IPS-20b (cell line): Measurements from ENCODE around the gene CD99.

Experiments
- H3K27ac ChIP-seq: one replicate; pipeline ENCODE4 v1.5.1; 2013; ENCODE audit warnings: low read length
- H3K27me3 ChIP-seq: 2 replicates; pipeline ENCODE4 v1.6.1; 2013; ENCODE audit warnings: mild to moderate bottlenecking, low read length, inconsistent platforms; ENCODE audit not compliant: insufficient read depth
- H3K36me3 ChIP-seq: 2 replicates; pipeline ENCODE4 v1.6.1; 2013; ENCODE audit warnings: low read depth, mild to moderate bottlenecking, inconsistent platforms, low read length, moderate library complexity; ENCODE audit not compliant: insufficient read depth
- H3K4me1 ChIP-seq: 2 replicates; pipeline ENCODE4 v1.6.1; 2013; ENCODE audit warnings: mild to moderate bottlenecking, control low read depth, inconsistent platforms, low read length, moderate library complexity; ENCODE audit not compliant: insufficient read depth
- H3K4me3 ChIP-seq: 2 replicates; pipeline ENCODE4 v1.5.1; 2013; ENCODE audit warnings: mild to moderate bottlenecking, low read length, inconsistent platforms
- H3K9ac ChIP-seq: 2 replicates; pipeline ENCODE4 v1.6.1; 2013; ENCODE audit warnings: low read depth, mild to moderate bottlenecking, inconsistent platforms, low read length, moderate library complexity
- H3K9me3 ChIP-seq: 2 replicates; pipeline ENCODE4 v1.6.1; 2013; ENCODE audit warnings: mild to moderate bottlenecking, low read depth, low read length, inconsistent platforms; ENCODE audit not compliant: insufficient read depth

Gene CD99

GRCh38 chrX:2703991-2704369 is 12.9 kb downstream of the CD99 start:
- Histone ChIP-seq H3K36me3 (no peaks in the 10 kb centered on the region), H3K27me3 (no peaks in the 10 kb centered on the region), H3K4me1 (peaks cover 25% of the 10 kb centered on the region), H3K27ac (no peak overlapping the region), H3K4me3 (no peak overlapping the region), H3K9ac (0 out of 2 replicates have a peak overlapping the region, but pooled peaks have one; percentile 24), H3K9me3 (no peaks in the 10 kb centered on the region)

DNA sequence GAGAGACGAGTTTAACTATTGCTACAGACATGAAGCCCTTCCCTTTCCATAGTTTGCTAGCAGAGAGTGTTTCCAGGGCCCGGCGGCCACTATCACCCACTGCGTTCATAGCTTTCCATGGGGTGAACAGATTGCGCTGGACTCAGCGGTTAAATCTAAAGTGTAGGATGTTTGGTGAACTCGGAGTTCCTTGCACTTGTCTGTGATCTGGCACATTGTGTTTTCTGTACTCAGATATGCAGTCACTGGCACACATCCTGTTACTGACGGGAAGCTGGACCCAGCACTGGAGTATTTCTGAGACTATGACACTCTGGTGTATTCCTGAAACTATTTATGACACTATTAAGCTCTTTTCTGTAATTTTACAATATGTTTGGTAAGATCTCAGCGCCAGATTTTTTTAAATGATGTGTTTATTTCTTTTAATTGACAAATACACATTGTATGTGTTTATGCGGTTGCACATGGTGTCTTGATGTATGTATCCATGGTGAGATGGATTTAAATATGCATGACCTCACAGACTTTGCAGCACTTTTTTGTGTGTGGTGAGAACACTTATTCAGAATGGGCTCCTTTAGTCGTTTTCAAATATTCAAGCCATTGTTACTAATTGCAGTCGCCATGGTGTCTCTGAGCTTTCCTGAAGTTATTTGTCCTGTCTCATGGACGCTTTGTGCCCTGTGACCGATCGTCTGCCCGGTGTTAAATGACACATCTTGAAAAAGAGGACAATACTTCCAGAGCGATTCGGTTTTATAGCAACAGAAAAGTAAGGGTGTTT is 14.1 kb downstream of the CD99 start:
- Histone ChIP-seq H3K9me3 (no peaks in the 10 kb centered on the region), H3K4me1 (peaks cover 33% of the 10 kb centered on the region), H3K4me3 (no peak overlapping the region), H3K36me3 (no peaks in the 10 kb centered on the region), H3K27me3 (no peaks in the 10 kb centered on the region), H3K27ac (no peak overlapping the region), H3K9ac (no peak overlapping the region)

- Histone ChIP-seq H3K27me3 (no peaks in the 10 kb centered on the region), H3K9me3 (no peaks in the 10 kb centered on the region), H3K4me1 (peaks cover 37% of the 10 kb centered on the region), H3K27ac (no peak overlapping the region), H3K4me3 (no peak overlapping the region), H3K9ac (peak overlapping the region; percentile 14; the same call in 1 of the 2 replicates), H3K36me3 (no peaks in the 10 kb centered on the region)
Observed at GRCh38 chrX:2707334-2707760, 16.3 kb downstream of the CD99 start.

GRCh38 chrX:2708021-2708420 is 16.9 kb downstream of the CD99 start:
- 0 out of 2 replicates have a peak overlapping the region, but pooled peaks have one; percentile 14 for H3K9ac ChIP-seq
- peaks cover 36% of the 10 kb centered on the region for H3K4me1 ChIP-seq
- no peak overlapping the region for H3K27ac ChIP-seq
- H3K4me3 ChIP-seq, result no peak overlapping the region
- no peaks in the 10 kb centered on the region for H3K27me3 ChIP-seq
- H3K36me3 ChIP-seq, result no peaks in the 10 kb centered on the region
- H3K9me3 ChIP-seq, result no peaks in the 10 kb centered on the region

DNA sequence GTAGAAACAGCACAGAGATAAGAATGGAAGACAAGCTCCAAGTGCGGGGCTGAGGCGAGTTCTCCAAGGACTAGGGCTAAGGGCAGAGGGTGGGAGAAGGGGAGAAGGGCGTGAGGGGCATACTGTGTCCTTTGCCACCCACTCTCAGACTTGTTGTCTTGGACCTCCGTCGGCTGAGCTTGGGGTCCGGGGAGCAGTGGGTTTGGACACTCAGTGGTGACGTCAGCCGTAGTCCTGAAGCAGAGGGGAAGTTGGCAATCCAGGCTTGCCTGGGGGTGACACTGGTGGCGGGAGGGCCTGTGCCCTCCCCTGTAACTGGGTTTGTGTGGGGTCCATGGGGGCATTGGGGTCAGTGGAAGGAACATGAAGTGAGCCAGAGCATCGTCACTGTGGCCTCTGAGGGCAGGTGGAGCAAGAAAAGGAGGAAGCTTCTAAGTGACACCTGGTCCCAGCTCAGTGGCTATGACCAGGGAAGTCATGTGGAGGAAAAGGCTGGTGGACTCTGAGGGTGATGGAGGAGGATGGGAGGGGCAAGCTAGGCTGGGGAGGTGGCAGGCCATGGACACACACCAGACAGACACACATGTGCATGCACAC is 17.6 kb downstream of the CD99 start:
- H3K4me1 ChIP-seq, result peaks cover 30% of the 10 kb centered on the region
- no peaks in the 10 kb centered on the region for H3K27me3 ChIP-seq
- H3K9ac ChIP-seq, result no peak overlapping the region
- H3K9me3 ChIP-seq, result no peaks in the 10 kb centered on the region
- no peak overlapping the region for H3K27ac ChIP-seq
- no peaks in the 10 kb centered on the region for H3K36me3 ChIP-seq
- H3K4me3 ChIP-seq, result no peak overlapping the region

- Histone ChIP-seq H3K4me3 (no peak overlapping the region), H3K4me1 (peaks cover 26% of the 10 kb centered on the region), H3K9me3 (no peaks in the 10 kb centered on the region), H3K9ac (no peak overlapping the region), H3K27ac (no peak overlapping the region), H3K36me3 (no peaks in the 10 kb centered on the region), H3K27me3 (no peaks in the 10 kb centered on the region)
Observed at GRCh38 chrX:2709556-2709955, 18.5 kb downstream of the CD99 start.

- H3K27me3 ChIP-seq, result no peaks in the 10 kb centered on the region
- no peak overlapping the region for H3K27ac ChIP-seq
- H3K9ac ChIP-seq, result peak overlapping the region; percentile 4; the same call in 1 of the 2 replicates
- peaks cover 25% of the 10 kb centered on the region for H3K4me1 ChIP-seq
- no peaks in the 10 kb centered on the region for H3K9me3 ChIP-seq
- no peak overlapping the region for H3K4me3 ChIP-seq
- H3K36me3 ChIP-seq, result no peaks in the 10 kb centered on the region
Observed at GRCh38 chrX:2710041-2710840, 19.1 kb downstream of the CD99 start.

DNA sequence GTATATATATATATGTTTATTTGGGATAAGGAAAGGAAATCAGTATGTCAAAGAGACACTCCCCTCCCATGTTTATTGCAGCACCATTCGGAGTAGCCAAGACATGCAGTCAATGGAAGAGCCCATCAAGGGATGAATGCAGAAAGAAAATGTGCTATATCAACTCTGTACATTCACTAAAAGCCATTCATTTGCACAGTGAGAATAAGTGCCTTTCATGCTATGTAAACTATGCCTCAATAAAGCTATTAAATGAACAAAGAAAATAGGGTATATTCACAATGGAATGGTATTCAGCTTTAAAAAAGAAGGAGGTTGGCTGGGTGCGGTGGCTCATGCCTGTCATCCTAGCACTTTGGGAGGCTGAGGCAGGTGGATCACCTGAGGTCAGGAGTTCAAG is 20.3 kb downstream of the CD99 start:
- peaks cover 22% of the 10 kb centered on the region for H3K4me1 ChIP-seq
- H3K9me3 ChIP-seq, result no peaks in the 10 kb centered on the region
- no peaks in the 10 kb centered on the region for H3K36me3 ChIP-seq
- no peak overlapping the region for H3K9ac ChIP-seq
- no peak overlapping the region for H3K4me3 ChIP-seq
- H3K27ac ChIP-seq, result no peak overlapping the region
- no peaks in the 10 kb centered on the region for H3K27me3 ChIP-seq

- Histone ChIP-seq H3K36me3 (no peaks in the 10 kb centered on the region), H3K4me1 (peaks cover 20% of the 10 kb centered on the region)
Observed at GRCh38 chrX:2712428-2712827, 21.3 kb downstream of the CD99 start.

GRCh38 chrX:2712890-2713840 is 22.1 kb downstream of the CD99 start:
- Histone ChIP-seq H3K36me3 (no peaks in the 10 kb centered on the region), H3K4me1 (peaks cover 14% of the 10 kb centered on the region), H3K9me3 (no peaks in the 10 kb centered on the region), H3K27me3 (no peaks in the 10 kb centered on the region), H3K27ac (no peak overlapping the region), H3K4me3 (no peak overlapping the region), H3K9ac (no peak overlapping the region)

More at GRCh38 chrX:2712428-2712827, 21.3 kb downstream of the CD99 start:
- Histone ChIP-seq H3K27ac (no peak overlapping the region), H3K9ac (no peak overlapping the region), H3K9me3 (no peaks in the 10 kb centered on the region), H3K27me3 (no peaks in the 10 kb centered on the region), H3K4me3 (no peak overlapping the region)

DNA sequence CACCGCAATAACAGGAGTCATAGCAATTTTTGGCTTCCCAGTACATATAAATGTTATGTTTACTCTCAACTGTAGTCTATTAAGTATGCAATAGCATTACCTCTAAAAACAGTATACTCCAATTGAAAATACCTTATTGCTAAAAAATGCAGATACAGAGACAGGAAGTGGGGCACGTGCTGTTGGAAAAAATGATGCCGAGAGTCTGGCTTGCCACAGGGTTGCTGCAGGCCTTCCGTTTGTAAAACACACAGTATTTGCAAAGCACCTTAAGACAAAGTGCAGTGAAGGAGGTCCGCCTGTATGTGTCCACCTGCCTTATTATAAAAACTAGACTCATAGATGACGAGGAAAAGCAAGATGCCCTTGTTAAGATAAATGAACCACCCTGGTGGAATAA is 23.5 kb downstream of the CD99 start:
- Histone ChIP-seq H3K9ac (no peak overlapping the region), H3K27me3 (no peaks in the 10 kb centered on the region), H3K4me1 (peaks cover 8% of the 10 kb centered on the region), H3K4me3 (no peak overlapping the region), H3K27ac (no peak overlapping the region), H3K9me3 (no peaks in the 10 kb centered on the region), H3K36me3 (peaks cover 7% of the 10 kb centered on the region)
